AG04450 (cell line): ENCODE data around the gene MTA1. TPM values are rescaled to one million over a fixed set of nuclear protein-coding genes. Genes with fewer than 3 reads are reported as not detected.

Experiments used
- CTCF ChIA-PET: fragments of 300-600, 350-600 bp; formaldehyde crosslinking; extraction: SDS; loops from one replicate; lab custom pipeline; 2022; ENCODE audit warnings: antibody characterized with exemption, inconsistent platforms; lab: Charles Lee
- POLR2A ChIA-PET: fragments of 350-600 bp; formaldehyde crosslinking; extraction: SDS; loops from one replicate; lab custom pipeline; 2021; ENCODE audit warnings: antibody characterized with exemption, inconsistent platforms; lab: Yijun Ruan, JAX
- DNase-seq: peaks from one replicate; pipeline ENCODE4 v3.0.0-alpha.2; 2011; ENCODE audit warnings: low read depth, low spot score
- H3K27ac ChIP-seq: one replicate; pipeline ENCODE4 v1.5.1; 2012; ENCODE audit warnings: low read depth, low read length, control low read depth
- H3K27me3 ChIP-seq: one replicate; pipeline ENCODE4 v1.6.0; 2012; ENCODE audit warnings: low read length; ENCODE audit not compliant: control insufficient read depth, insufficient read depth
- H3K4me3 ChIP-seq: 2 replicates; pipeline ENCODE4 v1.5.1; 2011; ENCODE audit warnings: mild to moderate bottlenecking, low read depth, low read length, control low read depth
- H3K9me3 ChIP-seq: 2 replicates; pipeline ENCODE4 v1.5.1; 2012; ENCODE audit warnings: low read length; ENCODE audit not compliant: control insufficient read depth, insufficient read depth
- CTCF ChIP-seq: IDR thresholded peaks from 2 replicates; pipeline ENCODE4 v1.5.1; 2011; ENCODE audit warnings: low read depth, low read length, control low read depth, inconsistent platforms
- polyA plus RNA-seq: library from polyadenylated mRNA; depleted of rRNA; stranded (reverse); fragments of >200 nt; gene quantifications from 2 replicates; pipeline ENCODE4 v1.2.3, GENCODE V29; 2011

MTA1 gene
- polyA plus RNA-seq, 1 experiment: 36.0 TPM

- H3K27ac ChIP-seq: peak overlapping the region; percentile 31
- ChIA-PET POLR2A (no interaction called here), CTCF (no interaction called here)
- no peaks in the 10 kb centered on the region; the same call in 1 of the 2 replicates for H3K9me3 ChIP-seq
- H3K27me3 ChIP-seq: no peaks in the 10 kb centered on the region
- H3K4me3 ChIP-seq: peak overlapping the region; percentile 80
- TF ChIP-seq CTCF: no peak
- DNase-seq: no peak
Observed at GRCh38 chr14:105420974-105421674, 1.5 kb downstream of the MTA1 start.

GRCh38 chr14:105421723-105422615 is 2.3 kb downstream of the MTA1 start:
- Histone ChIP-seq H3K9me3 (peaks cover 8% of the 10 kb centered on the region), H3K27me3 (no peaks in the 10 kb centered on the region), H3K27ac (no peak overlapping the region), H3K4me3 (peak overlapping the region; percentile 80)
- no peak for TF ChIP-seq CTCF
- no peak for DNase-seq
- ChIA-PET CTCF (no interaction called here), POLR2A (no interaction called here)

GRCh38 chr14:105422695-105423487 is 3.3 kb downstream of the MTA1 start:
- DNase-seq: no peak
- Histone ChIP-seq H3K27me3 (no peaks in the 10 kb centered on the region), H3K4me3 (no peak overlapping the region), H3K27ac (no peak overlapping the region), H3K9me3 (peaks cover 12% of the 10 kb centered on the region)
- CTCF ChIA-PET: no interaction called here
- no peak for TF ChIP-seq CTCF
- POLR2A ChIA-PET: no interaction called here

- no peak for DNase-seq
- no peaks in the 10 kb centered on the region for H3K27me3 ChIP-seq
- peaks cover 12% of the 10 kb centered on the region for H3K9me3 ChIP-seq
- no peak overlapping the region for H3K4me3 ChIP-seq
- no peak overlapping the region for H3K27ac ChIP-seq
- TF ChIP-seq CTCF: no peak
- POLR2A ChIA-PET: no interaction called here
- CTCF ChIA-PET: no interaction called here
Observed at GRCh38 chr14:105423488-105424195, 4.0 kb downstream of the MTA1 start.
